KBM-7 (cell line): Measurements from ENCODE around the gene PHLDB2.

ENCODE experiments used
- DNase-seq: peaks from one replicate; pipeline ENCODE4 v3.0.0-alpha.2; 2015
- in situ Hi-C: fragments of 300-500 bp; cut with MboI; formaldehyde crosslinking; loops from 2 replicates; pipeline ENCODE4 v1.14.3; 2020; ENCODE audit warnings: low sequenced_read_pairs, low pct_unique_long_range_greater_than_20kb, mixed read lengths

The PHLDB2 gene

DNA sequence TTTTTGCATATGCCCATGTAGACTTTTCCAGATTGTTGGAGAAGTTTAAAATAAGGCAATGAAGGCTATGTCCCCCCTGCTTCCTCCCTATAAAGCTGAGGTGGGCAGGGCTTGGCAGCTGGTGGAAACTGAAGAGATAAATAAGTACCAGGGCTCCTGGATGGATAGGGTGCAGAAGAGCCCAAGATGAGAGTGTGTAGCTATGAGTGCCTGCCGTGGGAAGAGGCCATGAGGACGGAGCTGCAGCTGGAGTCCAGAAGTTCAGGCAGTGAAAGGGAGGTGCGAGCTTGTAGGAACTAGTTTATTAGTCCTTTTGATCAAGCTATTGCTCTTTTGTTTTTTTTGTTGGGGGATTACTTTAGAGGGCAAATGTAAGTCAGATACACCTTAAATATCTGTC, 52.4 kb downstream of the PHLDB2 start:
- DNase-seq = no peak
- in situ Hi-C loops = no loop called here

GRCh38 chr3:111913163-111913763, 54.2 kb downstream of the PHLDB2 start:
- no peak for DNase-seq
- in situ Hi-C loops = no loop called here

DNA sequence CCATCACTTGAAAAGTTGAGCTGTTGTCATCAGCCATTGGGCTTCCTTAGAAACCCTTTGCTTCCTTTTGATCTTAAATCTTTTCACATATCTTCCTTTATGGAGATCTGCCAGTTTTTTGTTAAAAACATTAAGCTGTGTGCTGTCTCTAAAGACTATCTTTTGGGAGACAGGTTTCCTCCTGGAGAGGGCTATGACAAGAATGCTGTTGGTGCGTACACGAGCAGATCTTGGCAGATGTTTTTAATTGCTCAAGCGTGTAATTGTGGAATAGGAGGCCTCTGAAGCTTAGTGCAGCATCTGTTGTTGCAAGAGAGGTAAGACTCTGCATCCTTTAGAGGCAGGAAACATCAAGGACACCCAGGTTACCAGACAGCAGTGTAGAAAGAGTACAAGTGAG, 56.8 kb downstream of the PHLDB2 start:
- no peak for DNase-seq
- in situ Hi-C loops = no loop called here

DNA sequence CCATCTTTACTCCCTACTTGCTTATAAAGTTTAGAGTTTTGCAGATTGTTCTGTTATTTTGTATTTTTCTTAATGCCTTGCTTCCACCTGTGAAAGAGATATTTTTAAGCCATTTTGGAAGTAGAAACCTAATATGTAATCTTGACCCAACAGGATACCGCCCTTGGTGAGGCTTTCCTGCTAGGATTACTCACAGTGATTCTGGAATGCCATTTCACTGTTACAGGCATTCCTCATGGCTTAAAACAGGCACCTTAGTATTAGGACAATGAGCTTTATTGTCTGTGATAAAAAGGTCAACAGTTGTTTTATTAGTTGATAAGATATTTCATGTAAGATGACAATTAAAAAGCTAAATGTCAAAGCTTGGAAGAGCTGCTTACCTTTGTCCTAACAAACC, 58.2 kb downstream of the PHLDB2 start:
- DNase-seq = no peak
- in situ Hi-C loops = no loop called here

DNA sequence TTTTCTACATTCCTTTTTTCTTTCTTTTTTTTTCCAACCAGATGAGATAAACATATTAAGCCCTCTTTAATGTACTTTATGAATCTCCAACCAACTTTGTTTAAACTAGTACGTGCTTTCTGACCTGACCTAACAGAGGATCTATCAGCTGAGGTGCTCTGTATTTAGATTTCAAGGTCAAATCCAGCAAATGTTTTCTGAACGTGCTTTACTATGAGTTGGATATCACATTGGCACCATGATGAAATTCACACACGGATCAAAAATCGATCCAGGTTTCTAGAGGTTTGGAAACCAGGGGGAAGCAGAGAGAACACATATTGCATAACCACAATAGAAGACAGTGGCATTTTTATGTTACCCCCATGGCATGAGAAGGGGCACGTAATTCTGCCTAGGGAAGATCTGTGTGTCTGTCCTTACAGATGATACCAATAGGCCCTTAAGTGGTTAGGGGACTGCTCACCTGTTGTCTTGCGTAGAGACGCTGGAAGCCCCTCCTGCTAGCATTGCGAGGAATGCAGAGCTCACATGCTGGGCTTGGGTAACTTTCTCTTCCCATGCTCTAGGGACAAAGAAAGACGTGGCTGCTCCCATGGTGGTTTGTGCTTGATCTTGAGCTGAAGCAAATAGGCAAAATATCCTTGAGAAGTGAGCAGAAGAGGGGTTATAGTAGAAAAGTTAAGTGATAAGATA, 60.5 kb downstream of the PHLDB2 start:
- DNase-seq = no peak
- in situ Hi-C loops = no loop called here

DNA sequence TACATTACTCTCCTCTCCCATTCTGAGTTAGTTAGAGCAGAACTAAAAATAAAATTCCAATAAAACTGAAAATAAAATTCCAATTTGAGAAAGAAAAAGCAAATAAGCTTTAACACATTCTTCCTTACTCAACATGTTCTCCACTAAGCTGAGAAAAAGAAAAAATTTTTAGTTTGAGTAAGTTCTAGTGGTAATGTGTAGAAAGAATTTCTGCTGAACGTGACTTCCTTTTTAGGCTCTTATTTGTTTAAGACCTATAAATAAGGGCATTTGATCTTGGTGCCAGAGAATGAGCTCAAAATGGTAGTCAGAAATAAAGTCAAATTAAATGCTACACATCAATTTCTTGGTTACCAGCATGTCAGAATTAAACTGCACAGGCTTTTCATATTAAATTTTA, 62.1 kb downstream of the PHLDB2 start:
- in situ Hi-C loops = no loop called here

GRCh38 chr3:111923095-111923771, 64.2 kb downstream of the PHLDB2 start:
- in situ Hi-C loops = no loop called here
- no peak for DNase-seq

More for the DNA sequence above, 62.1 kb downstream of the PHLDB2 start:
- no peak for DNase-seq

- in situ Hi-C loops = no loop called here
- no peak for DNase-seq
Measured at GRCh38 chr3:111923806-111924205, 64.7 kb downstream of the PHLDB2 start.

GRCh38 chr3:111924283-111924682, 65.2 kb downstream of the PHLDB2 start:
- in situ Hi-C loops = no loop called here
- DNase-seq = no peak

DNA sequence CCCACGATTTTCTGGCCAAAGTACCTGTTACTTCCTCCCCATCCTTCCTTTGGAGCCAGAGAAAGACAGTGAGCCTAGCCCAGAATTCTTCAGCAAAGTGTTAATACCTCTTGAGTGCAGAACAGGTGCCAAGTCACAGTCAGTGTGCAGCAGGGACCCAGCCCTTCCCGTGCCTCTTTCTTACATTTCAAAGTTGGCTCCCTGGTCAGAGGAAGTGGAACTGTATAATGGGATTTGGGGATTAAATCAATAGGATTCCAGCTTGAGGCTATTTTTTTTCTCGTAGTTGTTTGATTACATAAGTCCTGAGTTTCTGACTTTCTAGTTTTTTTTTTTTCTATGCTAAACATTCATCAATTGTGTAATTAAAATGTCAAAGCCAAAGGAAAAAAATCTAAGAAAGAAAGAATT, 67.2 kb downstream of the PHLDB2 start:
- in situ Hi-C loops = no loop called here
- DNase-seq = no peak

DNA sequence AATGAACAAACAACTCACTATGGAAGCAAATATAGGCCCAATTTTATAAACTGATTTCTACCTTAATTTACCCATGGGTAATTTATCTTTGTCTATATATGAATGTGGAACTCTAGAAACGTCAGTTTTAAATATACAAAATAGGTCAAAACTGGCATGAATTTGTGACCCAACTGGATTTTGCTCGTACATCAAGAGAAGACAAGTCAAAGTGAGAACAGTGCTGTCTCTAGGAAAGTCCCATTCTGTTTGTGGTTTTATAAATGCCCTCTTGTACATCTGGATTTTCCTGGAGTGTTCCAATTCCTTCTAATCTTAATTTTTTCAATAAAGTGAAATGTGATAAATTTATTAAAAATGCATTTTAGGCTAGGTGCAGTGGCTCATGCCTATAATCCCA, 69.5 kb downstream of the PHLDB2 start:
- DNase-seq = no peak
- in situ Hi-C loops = no loop called here

DNA sequence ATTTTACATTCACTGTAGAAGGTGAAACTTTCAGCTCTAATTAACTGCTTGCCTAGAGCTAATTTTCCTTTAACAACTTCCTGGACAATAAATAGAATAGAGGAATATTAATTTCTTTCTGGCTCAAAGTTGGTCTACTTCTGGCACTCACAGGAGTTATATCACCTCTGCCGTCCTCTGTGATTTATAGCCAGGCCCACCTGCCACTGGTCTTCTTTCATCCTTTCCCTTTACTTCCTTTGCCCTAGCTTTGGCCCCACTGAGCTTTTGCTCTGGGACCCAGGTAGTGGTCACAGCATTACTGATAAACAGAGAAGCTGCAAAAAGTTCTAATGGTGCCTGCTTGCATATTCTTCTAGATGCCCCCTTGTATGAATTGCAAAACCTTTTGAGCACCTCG, 70.4 kb downstream of the PHLDB2 start:
- in situ Hi-C loops = no loop called here
- no peak for DNase-seq

DNA sequence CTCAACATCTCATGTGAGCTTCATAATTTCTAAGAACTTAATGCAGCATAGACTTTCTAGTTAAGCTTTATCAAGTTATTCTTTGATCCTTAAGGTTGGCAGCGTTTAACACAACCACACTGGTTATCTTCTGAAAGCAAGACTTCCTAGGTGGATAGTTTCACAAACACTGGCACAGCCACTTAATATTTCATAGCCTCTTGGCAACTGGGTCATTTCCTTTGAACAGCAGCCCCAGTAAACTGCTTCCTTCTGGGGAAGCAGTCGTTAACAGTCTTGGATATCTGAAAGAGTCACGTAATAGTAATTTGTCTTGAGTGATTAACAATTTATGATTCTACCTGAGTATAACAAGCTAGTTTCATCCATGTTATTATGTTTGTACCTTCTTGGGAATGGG, 73.9 kb downstream of the PHLDB2 start:
- in situ Hi-C loops = no loop called here

GRCh38 chr3:111936191-111936841, 77.3 kb downstream of the PHLDB2 start:
- in situ Hi-C loops = no loop called here
- DNase-seq = no peak

More for the DNA sequence above, 73.9 kb downstream of the PHLDB2 start:
- DNase-seq = no peak

GRCh38 chr3:111936967-111937366, 77.9 kb downstream of the PHLDB2 start:
- in situ Hi-C loops = no loop called here
- DNase-seq = no peak

DNA sequence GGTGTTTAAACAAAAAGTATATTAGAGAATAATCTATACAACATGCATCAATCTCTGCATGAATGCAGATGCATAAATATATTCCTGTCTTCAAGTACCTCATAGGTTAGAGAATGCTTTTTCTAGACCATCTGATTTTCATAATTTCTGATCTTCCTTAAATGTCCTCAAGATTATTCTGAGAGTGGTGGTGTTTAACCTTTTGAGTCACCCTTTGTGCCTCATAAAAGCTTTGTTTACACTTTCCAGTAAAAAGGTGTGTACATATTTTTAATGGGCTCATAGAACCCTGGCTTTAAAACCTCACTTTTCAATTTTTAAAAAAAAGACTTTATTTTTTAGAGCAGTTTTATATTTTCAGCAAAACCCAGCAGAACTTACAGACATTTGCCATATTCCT, 78.8 kb downstream of the PHLDB2 start:
- DNase-seq = no peak
- in situ Hi-C loops = no loop called here

- in situ Hi-C loops = no loop called here
- no peak for DNase-seq
Measured at GRCh38 chr3:111939873-111940272, 80.8 kb downstream of the PHLDB2 start.

DNA sequence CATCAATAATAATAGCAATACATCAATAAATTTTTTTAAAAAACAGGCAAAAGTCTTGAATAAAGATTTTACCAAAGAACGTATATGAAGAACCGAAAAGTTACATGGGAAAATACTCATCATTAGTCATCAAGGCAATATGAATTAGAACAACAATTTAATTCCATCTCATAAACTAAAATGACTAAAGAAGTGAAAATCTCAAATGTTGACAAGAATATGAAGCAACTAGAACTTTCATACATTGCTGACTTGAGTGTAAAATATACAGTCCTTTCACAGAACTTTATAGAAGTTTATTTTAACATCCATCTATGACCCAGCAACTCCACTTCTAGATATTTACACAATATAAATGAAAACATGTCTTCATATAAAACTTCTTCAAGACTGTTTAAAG, 84.5 kb downstream of the PHLDB2 start:
- in situ Hi-C loops = no loop called here

GRCh38 chr3:111944372-111944771, 85.3 kb downstream of the PHLDB2 start:
- no peak for DNase-seq
- in situ Hi-C loops = no loop called here

More for the DNA sequence above, 84.5 kb downstream of the PHLDB2 start:
- no peak for DNase-seq

DNA sequence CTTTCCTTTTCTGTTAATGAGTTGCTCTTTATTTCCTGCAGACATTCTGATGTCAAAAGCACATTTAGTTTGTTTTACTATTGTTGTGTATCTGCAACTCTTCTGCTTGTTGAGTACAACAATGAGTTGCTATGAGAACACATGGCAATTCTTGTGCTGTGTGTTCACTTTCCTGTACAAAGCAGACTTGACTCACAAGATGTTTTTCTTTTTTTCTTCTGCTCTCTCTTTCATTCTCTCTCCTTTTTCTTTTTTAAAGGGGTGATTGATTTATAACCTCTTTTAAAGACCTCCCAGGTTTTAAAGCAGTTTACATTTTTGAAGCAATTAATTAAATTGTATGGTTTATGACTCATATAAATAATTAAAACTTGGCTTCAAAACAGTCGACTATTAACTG, 88.2 kb downstream of the PHLDB2 start:
- in situ Hi-C loops = no loop called here
- no peak for DNase-seq
